GM12878 (cell line): ENCODE measurements around the gene RARB. TPM values are rescaled to one million over a fixed set of nuclear protein-coding genes. Genes with fewer than 3 reads are reported as not detected.

ENCODE experiments used
- ATAC-seq: fragments of 200-7000 bp; cut with Tn5 transposase; 3 replicates; pipeline ENCODE4 v1.9.1; 2020; ENCODE audit warnings: mild to moderate bottlenecking, moderate library complexity
- BruUV-seq: library from RNA; stranded (reverse); fragments of 400-500 nt; replicated peaks from 2 replicates; lab custom pipeline; 2021; lab: Mats Ljungman, UMichigan
- CTCF ChIA-PET: fragments of 300-600 bp; sonication (Branson Sonifier 250); formaldehyde crosslinking; extraction: SDS; loops from one replicate; lab custom pipeline; 2021; ENCODE audit warnings: inconsistent platforms; lab: Yijun Ruan, JAX
- POLR2A ChIA-PET: fragments of 350-600 bp; formaldehyde crosslinking; extraction: SDS; loops from one replicate; lab custom pipeline; 2021; ENCODE audit warnings: inconsistent platforms; lab: Charles Lee
- RAD21 ChIA-PET: fragments of 300-600 bp; sonication (Branson Sonifier 250); formaldehyde crosslinking; loops from one replicate; lab custom pipeline; 2023; ENCODE audit warnings: antibody characterized with exemption; ENCODE audit not compliant: unreplicated experiment; lab: Charles Lee
- SMC1A ChIA-PET: fragments of 300-600 bp; sonication (Branson Sonifier 250); formaldehyde crosslinking; loops from one replicate; lab custom pipeline; 2023; ENCODE audit not compliant: unreplicated experiment, uncharacterized antibody; lab: Charles Lee
- DNase-seq: peaks from one replicate; pipeline ENCODE4 v3.0.0-alpha.2; 2011; ENCODE audit warnings: low read depth, low spot score
- FAIRE-seq: peaks from 3 replicates; lab custom pipeline; 2011; peaks lifted over from hg19 to GRCh38; lab: Jason Lieb, UNC
- H2AFZ ChIP-seq: 2 replicates; pipeline ENCODE4 v1.6.0; 2011; ENCODE audit warnings: low read depth, low read length, control low read depth; ENCODE audit not compliant: control insufficient read depth
- H3K27ac ChIP-seq: 2 replicates; pipeline ENCODE4 v1.5.1; 2011; ENCODE audit warnings: control low read depth; ENCODE audit not compliant: control insufficient read depth, insufficient read depth
- H3K27me3 ChIP-seq, 2 experiments: replicated peaks in 1 of 2; 2 replicates each; pipeline versions ENCODE4 v1.6.0 to v1.6.1; 2011; ENCODE audit warnings: low read length in 1 of 2; ENCODE audit not compliant: control insufficient read depth in 2 of 2, insufficient read depth in 2 of 2
- H3K36me3 ChIP-seq, 2 experiments: 2 replicates each; pipeline ENCODE4 v1.5.1; 2011; ENCODE audit warnings: low read length in 1 of 2; ENCODE audit not compliant: control insufficient read depth in 2 of 2, insufficient read depth in 2 of 2
- H3K4me1 ChIP-seq: 2 replicates; pipeline ENCODE4 v1.6.1; 2011; ENCODE audit warnings: mild to moderate bottlenecking, low read length, moderate library complexity, mixed read lengths; ENCODE audit not compliant: control insufficient read depth, insufficient read depth
- H3K4me2 ChIP-seq: 2 replicates; pipeline ENCODE4 v1.6.0; 2011; ENCODE audit warnings: control low read depth; ENCODE audit not compliant: control insufficient read depth, insufficient read depth
- H3K4me3 ChIP-seq: fragments of 200-600 bp; sonication (generic); 2 replicates; pipeline ENCODE4 v1.5.1; 2016
- H3K79me2 ChIP-seq: 2 replicates; pipeline ENCODE4 v1.6.0; 2011; ENCODE audit warnings: low read length; ENCODE audit not compliant: control insufficient read depth, insufficient read depth
- H3K9ac ChIP-seq: 2 replicates; pipeline ENCODE4 v1.8.0; 2011; ENCODE audit warnings: low read length, control low read depth, mixed read lengths; ENCODE audit not compliant: control insufficient read depth, insufficient read depth
- H3K9me3 ChIP-seq: replicated peaks from 3 replicates; pipeline ENCODE4 v1.5.1; 2011; ENCODE audit warnings: mild to moderate bottlenecking, low read length; ENCODE audit not compliant: control insufficient read depth, insufficient read depth
- H4K20me1 ChIP-seq: 2 replicates; pipeline ENCODE4 v1.6.0; 2011; ENCODE audit not compliant: control insufficient read depth, insufficient read depth
- CHD1 ChIP-seq: IDR thresholded peaks from 2 replicates; pipeline ENCODE4 v1.6.1; 2012; ENCODE audit warnings: low read depth, low read length, improper control_type of control experiment
- NBN ChIP-seq: fragments of 450-650 bp; IDR thresholded peaks from 2 replicates; pipeline ENCODE4 v1.6.1; 2016
- RAD21 ChIP-seq: IDR thresholded peaks from 2 replicates; pipeline ENCODE4 v1.6.1; 2011; ENCODE audit warnings: mild to moderate bottlenecking, low read depth, low read length, moderate library complexity; ENCODE audit not compliant: insufficient read depth
- RELB ChIP-seq: fragments of 450-650 bp; IDR thresholded peaks from 2 replicates; pipeline ENCODE4 v1.6.1; 2017; ENCODE audit warnings: low read depth, mild to moderate bottlenecking, moderate library complexity
- RFX5 ChIP-seq: IDR thresholded peaks from 2 replicates; pipeline ENCODE4 v1.6.1; 2011; ENCODE audit warnings: low read depth, low read length, improper control_type of control experiment
- SREBF1 ChIP-seq: IDR thresholded peaks from 2 replicates; pipeline ENCODE4 v1.6.1; 2012; ENCODE audit warnings: mild to moderate bottlenecking, low read length
- STAT1 ChIP-seq: fragments of 450-650 bp; conservative IDR thresholded peaks from 2 replicates; pipeline ENCODE4 v1.6.1; 2014; ENCODE audit warnings: antibody characterized with exemption, mild to moderate bottlenecking
- TCF12 ChIP-seq: IDR thresholded peaks from 2 replicates; pipeline ENCODE4 v1.6.1; 2011; ENCODE audit warnings: low read depth, mild to moderate bottlenecking, low read length
- ZNF217 ChIP-seq: fragments of 450-650 bp; IDR thresholded peaks from 2 replicates; pipeline ENCODE4 v1.6.1; 2017; ENCODE audit warnings: antibody characterized with exemption, mild to moderate bottlenecking
- ZNF622 ChIP-seq: fragments of 450-650 bp; IDR thresholded peaks from 2 replicates; pipeline ENCODE4 v1.6.1; 2017; ENCODE audit warnings: mild to moderate bottlenecking, inconsistent platforms
- WGBS: methylation state at CpG from one replicate; pipeline ENCODE4 v1.1.6; 2016; ENCODE audit warnings: low lambda C conversion rate; ENCODE audit not compliant: insufficient replicate concordance, insufficient coverage; ENCODE audit errors: missing lambda C conversion rate; 5-methylcytosine and 5-hydroxymethylcytosine counted together
- in situ Hi-C: fragments of 300-500 bp; cut with MboI; formaldehyde crosslinking; loops from 9 replicates; pipeline ENCODE4 v1.14.3; 2018; ENCODE audit warnings: mixed read lengths
- intact Hi-C: fragments of 100-400 bp; cut with micrococcal nuclease; formaldehyde crosslinking; loops from one replicate; pipeline ENCODE4 v1.14.2; 2022; ENCODE audit not compliant: unreplicated experiment
- polyA plus RNA-seq, 11 experiments: library from polyadenylated mRNA; depleted of rRNA in 4 of 11; unstranded in 6 of 11; stranded (reverse) in 5 of 11; fragments of >200 nt; fragmentation: Nextera tagmentation in 4 of 11; fragmentation: Illumina TruSeq in 1 of 11; extraction: Ambion mirVana in 4 of 11; extraction: Trizol in 1 of 11; gene quantifications; 1 replicate in 1 of 11; 2 replicates in 10 of 11; pipeline versions ENCODE4 v1.2.1 to v1.2.3, GENCODE V29; 2011 to 2016; ENCODE audit warnings: inconsistent platforms in 2 of 11, missing spikeins in 2 of 11, low read depth in 1 of 11
- total RNA-seq, 4 experiments: library from RNA; depleted of rRNA in 3 of 4; stranded (reverse); fragments of >200 nt in 3 of 4; fragmentation: Illumina TruSeq in 1 of 4; extraction: Trizol in 1 of 4; gene quantifications; 2 replicates each; pipeline versions ENCODE4 v1.2.1 to v1.2.3, GENCODE V29; 2013 to 2021
- TF ChIP-seq, protein P1 (sequence below): IDR thresholded peaks from 2 replicates; pipeline ENCODE4 v1.6.1; 2011; ENCODE audit warnings: low read depth, mild to moderate bottlenecking, low read length, moderate library complexity, borderline replicate concordance; ENCODE audit errors: extremely low read depth

Gene RARB
- total and polyA plus RNA-seq, 10 of the 15 experiments (the other 5 are each of a cell fraction or from before 2014, with no cell fraction given) = 0.05 to 0.06 TPM; not detected in 8

- no peak for TF ChIP-seq ZNF622
- TF ChIP-seq NBN = no peak
- TF ChIP-seq, all 136 proteins: peak for 0
Observed at GRCh38 chr3:25502233-25502632, 74.2 kb downstream of the RARB start (continued).

DNA sequence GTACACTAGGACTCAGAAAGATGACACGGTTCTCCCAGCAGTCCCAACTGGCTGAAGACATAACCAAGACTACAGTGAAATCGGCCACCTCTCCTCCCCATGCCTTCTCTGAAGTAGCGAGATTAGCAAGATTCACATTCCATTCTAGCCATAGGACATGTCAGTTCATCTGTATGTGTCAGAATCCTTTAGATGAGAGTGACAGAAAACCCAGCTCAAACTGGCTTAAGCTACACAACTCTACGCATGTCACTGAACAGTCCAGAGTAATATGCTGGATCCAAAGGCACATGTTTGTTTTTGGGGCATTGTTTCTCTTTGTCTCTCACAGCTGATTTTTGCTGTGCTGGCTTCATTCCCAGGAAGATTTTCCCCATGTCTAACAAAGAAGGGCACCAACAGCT is 75.8 kb downstream of the RARB start:
- Histone ChIP-seq H3K36me3 (no peaks in the 10 kb centered on the region), H4K20me1 (no peaks in the 10 kb centered on the region), H3K79me2 (no peaks in the 10 kb centered on the region), H3K9me3 (no peaks in the 10 kb centered on the region), H2AFZ (no peak overlapping the region), H3K4me3 (no peak overlapping the region)
- in situ Hi-C loops = no loop called here
- RAD21 ChIA-PET = no interaction called here
- TF ChIP-seq CHD1 = no peak
- TF ChIP-seq, protein P1, sequence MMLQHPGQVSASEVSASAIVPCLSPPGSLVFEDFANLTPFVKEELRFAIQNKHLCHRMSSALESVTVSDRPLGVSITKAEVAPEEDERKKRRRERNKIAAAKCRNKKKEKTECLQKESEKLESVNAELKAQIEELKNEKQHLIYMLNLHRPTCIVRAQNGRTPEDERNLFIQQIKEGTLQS = no peak
- no peak for TF ChIP-seq ZNF217
- TF ChIP-seq SREBF1 = no peak
- no peak for TF ChIP-seq RAD21
- no peak for TF ChIP-seq STAT1
- TF ChIP-seq TCF12 = no peak
- no peak for TF ChIP-seq RELB
- TF ChIP-seq RFX5 = no peak
- TF ChIP-seq, all 136 proteins: peak for 0
- BruUV-seq = no TSS peak
- DNase-seq = no peak
- intact Hi-C loops = no loop called here
- H3K9ac ChIP-seq = no peak overlapping the region
- H3K27me3 ChIP-seq = no peaks in the 10 kb centered on the region; a peak in 1 of 4 replicates
- ChIA-PET CTCF (no interaction called here), POLR2A (no interaction called here), SMC1A (no interaction called here)
- ATAC-seq = no peak; the same call in 2 of the 3 replicates
- 38% methylated on average over 4 of the region's 4 CpGs for WGBS
- H3K4me2 ChIP-seq = no peak overlapping the region
- H3K4me1 ChIP-seq = no peaks in the 10 kb centered on the region
- no peak overlapping the region for H3K27ac ChIP-seq
- no peak for FAIRE-seq
